ENCODE results near the gene GPR65.
A peak's percentile ranks its signal among the peaks of the same experiment; 100 is the strongest.
"Not testable (repeated sequence)": the region's sequence is repeated elsewhere in the genome, so short reads cannot be mapped to it uniquely, and the experiment has no call there.

GPR65 gene

GRCh38 chr14:88004506-88005036 is 364 bp upstream of the GPR65 start:
- no peak for DNase-seq

DNA sequence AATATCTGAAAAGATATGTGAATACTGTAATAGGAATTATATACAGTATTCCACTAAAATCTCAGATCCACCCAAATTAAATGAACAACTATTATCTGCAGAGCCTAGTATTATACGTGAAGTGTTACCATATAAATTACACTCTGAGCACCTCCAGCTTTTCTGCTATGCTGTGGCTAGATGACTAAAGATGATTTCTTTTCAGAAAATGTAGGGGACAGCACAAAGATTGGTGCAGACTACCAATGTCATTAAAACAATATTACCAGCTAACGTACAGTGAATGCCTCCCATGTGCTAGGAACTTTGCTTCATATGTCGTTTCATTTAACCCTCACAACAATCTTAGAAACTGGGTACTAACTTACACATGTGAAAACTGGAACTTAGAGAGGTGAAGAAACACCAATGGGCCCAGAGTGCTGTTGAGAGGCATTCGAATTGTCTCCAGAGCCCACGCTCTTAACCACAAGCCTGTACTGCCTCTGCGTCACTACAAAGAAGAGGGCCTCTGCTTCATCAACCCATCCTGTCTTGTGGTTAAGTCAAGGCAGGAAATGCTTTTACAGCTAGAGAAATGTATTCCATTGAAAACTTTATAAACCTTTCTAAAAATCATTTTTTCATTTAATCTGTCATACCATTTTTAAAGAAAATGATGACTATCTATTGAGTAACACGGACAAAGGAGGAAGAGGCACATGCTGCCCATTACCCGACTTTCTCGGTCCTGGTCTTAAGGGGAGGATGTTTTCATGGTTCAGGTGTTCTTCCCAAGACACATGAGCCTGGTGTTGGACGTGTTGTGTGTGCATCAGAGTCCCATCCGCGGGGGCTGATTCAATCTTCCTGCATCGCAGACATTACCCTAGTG is 1.3 kb downstream of the GPR65 start:
- DNase-seq = peak; percentile 30

- DNase-seq = no peak
These were observed 2.7 kb downstream of the GPR65 start for GRCh38 chr14:88007608-88008007.

- no peak for DNase-seq
These were observed 3.3 kb downstream of the GPR65 start for GRCh38 chr14:88008039-88008742.

DNA sequence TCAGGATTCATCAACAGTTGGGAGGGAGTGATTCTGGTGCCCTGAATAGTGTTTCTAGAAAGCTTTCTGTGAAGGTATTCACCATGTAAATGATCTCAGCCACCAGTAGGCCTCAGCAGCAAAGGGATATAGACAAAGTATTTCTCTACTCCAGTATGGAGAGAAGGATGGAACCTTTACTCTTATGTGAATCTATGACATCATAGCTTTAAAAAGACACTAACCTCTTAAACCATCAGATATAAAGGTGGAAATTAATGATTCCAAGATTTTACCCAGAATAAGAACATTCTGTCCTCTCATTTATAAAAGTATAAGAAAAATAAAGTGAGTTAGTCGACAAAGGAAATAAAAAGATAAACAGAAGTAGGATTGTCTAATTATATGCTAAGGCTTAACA is 4.6 kb downstream of the GPR65 start:
- DNase-seq = no peak

GRCh38 chr14:88010331-88010730 is 5.4 kb downstream of the GPR65 start:
- DNase-seq = no peak

- DNase-seq = no peak
These were observed 7.6 kb downstream of the GPR65 start for GRCh38 chr14:88012495-88012894.

GRCh38 chr14:88013750-88014349 is 8.9 kb downstream of the GPR65 start:
- DNase-seq = peak; percentile 67

DNA sequence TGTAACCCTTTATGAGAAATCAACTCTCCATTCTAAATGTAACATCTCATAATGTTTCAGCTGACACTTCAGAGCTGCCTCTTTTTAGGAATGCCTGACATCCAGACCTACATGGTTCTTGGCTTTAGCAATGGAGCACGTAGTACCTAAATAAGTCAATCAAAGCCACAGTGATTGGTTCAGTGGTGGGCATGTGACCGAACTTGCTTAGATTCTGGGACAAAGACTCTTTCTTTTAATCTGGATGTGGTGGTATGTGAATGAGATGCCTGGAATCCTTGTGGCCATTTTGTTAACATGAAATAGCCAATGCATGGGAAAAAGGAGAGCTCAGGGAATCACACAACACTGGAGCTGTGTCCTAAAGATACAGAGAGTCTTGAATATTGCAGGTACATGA is 11.8 kb downstream of the GPR65 start:
- DNase-seq = no peak

DNA sequence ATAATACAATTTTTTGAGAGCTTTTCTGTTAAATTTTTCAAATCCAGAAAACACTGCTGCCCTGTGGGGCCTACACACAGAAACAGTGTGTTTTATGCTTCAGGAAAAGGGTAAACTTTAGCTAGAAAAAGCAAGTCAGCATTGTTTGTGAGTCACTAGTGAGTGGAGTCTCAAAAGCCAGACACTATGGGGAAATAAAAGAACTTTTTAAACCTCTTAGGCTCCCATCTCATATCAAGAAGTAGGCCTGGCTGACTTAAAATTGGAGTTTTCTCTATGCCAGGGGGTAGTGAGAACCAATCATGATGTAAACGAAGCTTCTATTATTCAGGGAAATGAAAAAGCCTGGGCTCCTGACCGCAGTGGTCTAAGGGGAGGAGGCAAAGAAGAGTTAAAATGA is 12.6 kb downstream of the GPR65 start:
- DNase-seq = no peak

DNA sequence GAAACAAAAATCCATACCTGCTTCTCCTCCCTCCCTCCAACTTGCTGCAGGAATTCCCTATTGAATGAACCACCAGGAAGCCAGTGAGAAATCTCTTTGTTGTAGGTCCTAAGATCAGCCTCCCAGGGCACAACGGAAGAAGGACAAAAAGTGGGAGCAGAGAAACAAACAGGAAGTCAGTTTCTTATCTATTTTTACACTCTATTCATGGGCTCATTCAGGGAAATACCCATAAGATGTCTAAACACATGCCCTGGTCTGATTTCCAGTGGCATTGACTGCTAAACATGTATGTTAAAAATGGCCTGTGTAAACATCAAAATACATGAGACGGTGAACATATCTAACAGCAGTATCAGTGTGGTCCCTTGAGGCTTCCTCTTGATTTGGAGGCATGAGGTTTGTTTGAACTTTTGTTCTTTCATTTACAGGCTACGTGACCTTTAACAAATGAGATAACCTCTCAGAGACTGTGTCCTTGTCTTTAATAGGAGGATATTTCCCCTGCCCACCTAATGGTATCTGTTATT is 18.8 kb downstream of the GPR65 start:
- DNase-seq = no peak

DNA sequence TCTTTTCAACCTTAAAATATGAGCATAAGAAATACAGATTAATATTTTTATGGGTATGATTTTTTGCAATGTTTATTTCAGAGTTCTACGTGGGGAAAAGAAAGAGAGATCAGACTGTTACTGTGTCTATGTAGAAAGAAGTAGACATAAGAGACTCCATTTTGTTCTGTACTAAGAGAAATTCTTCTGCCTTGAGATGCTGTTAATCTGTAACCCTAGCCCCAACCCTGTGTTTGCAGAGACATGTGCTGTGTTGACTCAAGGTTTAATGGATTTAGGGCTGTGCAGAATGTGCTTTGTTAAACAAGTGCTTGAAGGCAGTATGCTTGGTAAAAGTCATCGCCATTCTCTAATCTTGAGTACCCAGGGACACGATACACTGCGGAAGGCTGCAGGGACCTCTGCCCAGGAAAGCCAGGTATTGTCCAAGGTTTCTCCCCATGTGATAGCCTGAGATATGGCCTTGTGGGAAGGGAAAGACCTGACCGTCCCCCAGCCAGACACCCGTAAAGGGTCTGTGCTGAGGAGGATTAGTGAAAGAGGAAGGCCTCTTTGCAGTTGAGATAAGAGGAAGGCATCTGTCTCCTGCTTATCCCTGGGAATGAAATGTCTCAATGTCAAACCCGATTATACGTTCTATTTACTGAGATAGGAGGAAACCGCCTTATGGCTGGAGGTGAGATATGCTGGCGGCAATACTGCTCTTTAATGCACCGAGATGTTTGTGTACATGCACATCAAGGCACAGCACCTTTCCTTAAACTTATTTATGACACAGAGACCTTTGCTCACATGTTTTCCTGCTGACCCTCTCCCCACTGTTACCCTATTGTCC is 19.5 kb downstream of the GPR65 start:
- DNase-seq = not testable (repeated sequence)

DNA sequence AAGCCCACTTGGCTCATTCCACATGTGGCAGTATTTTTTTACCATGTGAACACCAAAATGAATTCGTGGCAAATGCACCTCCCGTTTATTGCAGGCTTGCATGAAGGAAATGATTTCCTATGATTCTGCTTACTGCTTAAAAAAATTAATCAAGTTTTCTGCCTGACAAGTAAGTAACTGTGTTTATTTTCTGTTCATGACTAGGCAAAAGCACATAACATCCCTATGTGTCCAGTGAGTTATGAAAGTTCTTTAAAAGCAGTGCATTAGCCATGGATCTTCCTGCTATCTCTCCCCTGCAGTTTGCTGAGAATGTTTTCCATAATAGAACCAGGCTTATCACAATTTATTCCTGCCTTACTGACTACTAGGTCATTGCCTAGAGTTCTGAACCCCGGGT is 20.4 kb downstream of the GPR65 start:
- DNase-seq = no peak

GRCh38 chr14:88026890-88027289 is 22.0 kb downstream of the GPR65 start:
- no peak for DNase-seq

DNA sequence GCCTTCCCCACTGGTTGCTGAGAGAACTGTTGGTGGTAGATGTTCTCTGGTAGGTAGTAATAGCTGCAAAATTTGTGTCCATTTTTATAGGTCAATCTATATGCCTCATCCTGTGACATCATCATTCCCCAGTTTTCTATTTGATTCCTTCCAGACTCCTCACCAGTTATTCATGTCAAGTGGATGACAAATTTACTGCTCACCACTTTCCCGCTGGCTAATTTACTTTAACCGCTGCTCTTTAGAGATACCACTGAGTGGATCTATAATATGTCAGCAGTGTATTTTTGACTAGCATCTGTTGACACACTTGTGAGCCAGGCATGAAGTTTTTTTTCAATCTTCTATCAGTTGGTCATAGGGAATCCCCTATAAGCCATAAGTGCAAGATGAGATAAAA is 24.6 kb downstream of the GPR65 start:
- no peak for DNase-seq

- DNase-seq = no peak
These were observed 25.1 kb downstream of the GPR65 start for GRCh38 chr14:88030079-88030478.

- no peak for DNase-seq
These were observed 26.0 kb downstream of the GPR65 start for GRCh38 chr14:88030892-88031291.

DNA sequence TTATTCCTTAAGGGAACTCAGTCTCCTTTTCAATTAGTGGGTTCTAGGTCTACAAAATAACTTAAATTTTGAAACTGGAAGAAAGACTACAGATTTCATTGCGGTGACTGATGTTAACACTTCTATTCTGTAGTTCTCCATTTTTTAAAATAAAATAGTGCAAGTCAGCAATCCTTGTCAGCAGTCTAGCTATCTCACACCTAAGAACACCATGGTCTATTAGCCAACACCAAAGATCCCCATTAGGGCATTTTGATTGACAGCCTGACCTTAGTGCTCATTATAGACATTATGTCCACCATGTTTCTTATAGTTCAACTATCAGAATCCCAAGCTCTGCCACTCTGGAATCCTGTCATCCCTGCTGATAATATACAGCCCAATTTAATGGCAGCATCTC is 27.4 kb downstream of the GPR65 start:
- DNase-seq = no peak

- no peak for DNase-seq
These were observed 29.1 kb downstream of the GPR65 start for GRCh38 chr14:88034076-88034475.

DNA sequence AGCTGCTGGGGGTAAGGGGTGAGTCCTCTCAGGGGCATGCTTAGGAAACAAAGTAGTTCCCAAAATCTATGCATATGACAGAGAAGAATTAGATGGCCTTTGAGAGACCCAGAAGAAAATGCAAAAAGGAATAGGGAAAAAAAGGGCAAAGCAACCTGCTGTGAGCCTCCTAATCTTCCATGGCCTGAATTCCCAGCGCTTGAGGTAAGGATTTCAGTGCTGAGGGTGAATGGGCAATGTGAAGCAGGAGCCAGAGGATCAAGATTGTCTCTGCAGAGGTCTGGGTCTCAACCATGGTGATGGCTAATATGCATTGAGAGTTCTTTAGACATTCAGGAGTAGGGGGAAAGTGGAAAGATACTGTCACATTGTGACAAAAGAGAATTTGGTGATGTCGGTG is 31.5 kb downstream of the GPR65 start:
- DNase-seq = no peak

DNA sequence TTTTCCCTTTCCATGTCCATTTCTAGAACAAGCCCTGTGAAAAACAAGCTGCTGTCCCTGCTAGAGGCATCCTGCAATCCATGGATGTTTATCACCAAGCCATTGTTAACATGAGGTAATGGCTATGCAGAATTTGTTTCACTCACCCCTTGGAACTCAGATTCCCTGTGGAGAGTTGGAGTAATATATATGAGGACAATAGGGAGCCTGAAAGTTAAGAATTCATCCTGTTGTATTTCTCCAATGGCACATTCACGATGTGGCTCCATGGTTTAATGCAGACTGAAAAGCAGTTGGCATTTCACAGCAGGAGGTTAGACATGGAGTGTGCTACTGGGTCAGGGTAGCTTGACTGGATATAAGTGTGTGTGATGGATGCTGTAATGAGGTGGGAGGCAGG is 32.4 kb downstream of the GPR65 start:
- DNase-seq = no peak

GRCh38 chr14:88039197-88039596 is 34.3 kb downstream of the GPR65 start:
- no peak for DNase-seq

Measured in fibroblast of skin of abdomen (primary cell).